Fibroblast of villous mesenchyme (primary cell): ENCODE results near the gene CPM. TPM values are rescaled to one million over a fixed set of nuclear protein-coding genes. Genes with fewer than 3 reads are reported as not detected.

Experiments used
- DNase-seq: peaks from one replicate; pipeline ENCODE4 v3.0.0-alpha.2; 2010; ENCODE audit warnings: low read depth
- H3K4me3 ChIP-seq: 2 replicates; pipeline ENCODE4 v1.5.1; 2011; ENCODE audit warnings: low read depth, mild to moderate bottlenecking, low read length
- total RNA-seq: library from RNA; depleted of rRNA; stranded (reverse); fragments of >200 nt; gene quantifications from 2 replicates; pipeline ENCODE4 v1.2.3, GENCODE V29; 2012
- TF ChIP-seq, protein P1 (sequence below): IDR thresholded peaks from 2 replicates; pipeline ENCODE4 v1.5.1; 2012; ENCODE audit warnings: low read depth, mild to moderate bottlenecking, low read length; ENCODE audit not compliant: insufficient read depth

The CPM gene
- 8.4 and 23.3 TPM in 2 replicates for total RNA-seq

DNA sequence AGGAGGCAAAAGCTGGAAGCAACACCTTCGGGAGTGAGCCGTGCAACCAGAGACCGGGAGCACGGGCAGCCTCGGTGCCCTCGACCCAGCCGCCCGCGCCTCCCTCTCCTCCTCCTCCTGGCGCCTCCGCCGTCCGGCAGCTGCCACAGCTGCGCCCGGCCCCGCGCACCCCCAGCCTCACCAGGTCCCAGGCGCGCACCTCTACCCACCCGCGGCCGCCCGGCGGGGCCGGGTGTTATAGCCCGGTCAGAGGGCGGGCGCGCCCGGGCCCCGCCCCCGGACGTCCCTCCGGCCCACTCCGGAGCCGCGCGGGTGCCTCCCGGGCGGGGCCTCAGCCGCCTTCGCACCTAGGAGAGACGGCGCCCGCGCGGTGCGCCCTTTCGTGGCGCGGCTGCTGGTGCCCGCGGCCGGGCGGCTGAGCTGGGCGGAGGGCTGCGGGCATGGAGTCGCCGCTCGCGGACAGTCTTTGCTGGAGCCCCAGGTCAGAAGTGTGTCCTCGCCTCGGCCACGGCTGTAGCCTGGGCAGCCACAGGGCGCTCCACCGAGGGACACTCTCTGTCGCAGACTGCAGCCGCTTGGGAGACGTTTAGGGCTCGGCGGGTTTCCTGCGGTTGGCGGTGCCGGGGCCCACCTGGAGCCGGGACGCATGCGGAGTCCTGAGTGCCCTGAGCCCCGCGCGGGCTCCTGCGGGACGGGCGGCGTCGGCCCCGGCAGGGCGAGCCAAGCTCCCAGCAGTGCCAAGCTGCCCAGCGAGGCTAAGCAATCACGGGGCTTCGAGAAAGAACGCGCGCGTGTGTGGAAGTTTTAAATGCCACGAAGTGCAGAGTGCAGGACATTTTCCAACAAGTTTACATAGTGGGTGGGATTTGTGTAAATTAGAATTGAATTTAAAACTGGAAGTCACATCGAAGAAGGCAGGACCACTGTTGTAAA is at the start of gene CPM:
Gene CPM, minus strand, starts transcription at position 211 of the 933 bp plus-strand sequence. CDS start 334 bp downstream, outside the sequence.
- peak; percentile 38 for DNase-seq
- TF ChIP-seq, protein P1, sequence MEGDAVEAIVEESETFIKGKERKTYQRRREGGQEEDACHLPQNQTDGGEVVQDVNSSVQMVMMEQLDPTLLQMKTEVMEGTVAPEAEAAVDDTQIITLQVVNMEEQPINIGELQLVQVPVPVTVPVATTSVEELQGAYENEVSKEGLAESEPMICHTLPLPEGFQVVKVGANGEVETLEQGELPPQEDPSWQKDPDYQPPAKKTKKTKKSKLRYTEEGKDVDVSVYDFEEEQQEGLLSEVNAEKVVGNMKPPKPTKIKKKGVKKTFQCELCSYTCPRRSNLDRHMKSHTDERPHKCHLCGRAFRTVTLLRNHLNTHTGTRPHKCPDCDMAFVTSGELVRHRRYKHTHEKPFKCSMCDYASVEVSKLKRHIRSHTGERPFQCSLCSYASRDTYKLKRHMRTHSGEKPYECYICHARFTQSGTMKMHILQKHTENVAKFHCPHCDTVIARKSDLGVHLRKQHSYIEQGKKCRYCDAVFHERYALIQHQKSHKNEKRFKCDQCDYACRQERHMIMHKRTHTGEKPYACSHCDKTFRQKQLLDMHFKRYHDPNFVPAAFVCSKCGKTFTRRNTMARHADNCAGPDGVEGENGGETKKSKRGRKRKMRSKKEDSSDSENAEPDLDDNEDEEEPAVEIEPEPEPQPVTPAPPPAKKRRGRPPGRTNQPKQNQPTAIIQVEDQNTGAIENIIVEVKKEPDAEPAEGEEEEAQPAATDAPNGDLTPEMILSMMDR, result no peak
- H3K4me3 ChIP-seq, result peak within 1 kb of the TSS; percentile 62

DNA sequence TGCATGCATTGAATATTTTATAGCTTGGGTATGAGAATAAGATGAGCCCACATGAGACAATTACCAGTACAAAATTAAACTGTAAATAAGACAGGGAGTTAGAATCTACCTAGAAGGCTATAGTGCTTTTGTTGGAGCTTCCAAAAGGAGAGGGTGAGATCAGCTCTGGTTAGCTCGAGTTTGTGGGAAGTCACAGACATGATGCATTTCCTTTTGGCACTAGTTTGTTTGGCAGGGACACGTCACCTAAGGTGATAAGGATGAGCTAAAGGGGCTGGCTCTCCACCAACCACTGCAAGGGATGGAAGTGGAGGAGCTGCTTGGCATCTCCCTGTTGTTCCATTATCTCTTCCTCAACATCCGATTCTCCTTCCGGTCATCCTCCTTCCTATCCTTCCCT is 48.5 kb upstream of the CPM start:
- H3K4me3 ChIP-seq, result no peak overlapping the region
- DNase-seq, result no peak
- TF ChIP-seq, protein P1, result no peak

- no peak for DNase-seq
- TF ChIP-seq, protein P1, result no peak
- H3K4me3 ChIP-seq, result no peak overlapping the region
Observed at GRCh38 chr12:68980476-68981212, 47.7 kb upstream of the CPM start.

- TF ChIP-seq, protein P1, result no peak
- no peak overlapping the region for H3K4me3 ChIP-seq
- DNase-seq, result no peak
Observed at GRCh38 chr12:68978678-68979077, 45.7 kb upstream of the CPM start.

DNA sequence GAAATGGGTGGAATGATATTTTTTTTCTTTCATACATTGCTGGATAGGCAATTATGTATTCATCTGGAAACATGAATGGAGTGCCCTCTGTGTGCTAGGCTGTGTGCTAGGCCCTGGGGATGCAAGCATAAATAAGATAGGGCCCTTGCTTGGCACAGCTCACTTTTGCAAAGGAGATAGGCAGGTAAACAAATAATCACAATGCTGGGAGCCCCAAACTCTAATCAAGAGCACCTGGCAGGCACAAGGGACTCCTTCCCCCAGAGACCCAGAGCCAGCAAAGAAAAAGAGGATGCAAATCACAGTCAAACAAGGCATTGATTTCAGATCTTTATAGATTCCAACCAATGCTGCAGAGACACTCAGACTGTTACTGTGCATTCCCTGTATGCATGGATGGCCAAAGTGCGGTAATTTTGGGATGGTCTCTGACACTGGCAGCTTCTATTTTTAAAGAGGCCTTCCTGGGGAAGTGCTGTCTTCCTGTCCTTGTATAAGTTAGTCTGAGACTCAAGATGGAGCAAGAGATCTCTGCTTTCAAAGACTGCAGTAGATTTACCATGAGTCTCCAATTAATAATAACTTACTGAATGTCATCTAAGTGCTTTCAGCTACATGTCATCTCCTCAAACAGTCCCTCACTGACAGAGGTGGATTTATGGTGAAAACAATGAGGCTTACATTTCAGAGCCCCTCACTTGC is 45.1 kb upstream of the CPM start:
- TF ChIP-seq, protein P1, result no peak
- H3K4me3 ChIP-seq, result no peak overlapping the region
- DNase-seq, result no peak

- TF ChIP-seq, protein P1, result no peak
- no peak overlapping the region for H3K4me3 ChIP-seq
- no peak for DNase-seq
Observed at GRCh38 chr12:68977335-68977734, 44.4 kb upstream of the CPM start.
